NCI-H2171 treated with DMSO at 0.1 percent for 48 hours (cell line): ENCODE data around the gene CBLIF.
"Not testable (repeated sequence)": the region's sequence is repeated elsewhere in the genome, so short reads cannot be mapped to it uniquely, and the experiment has no call there.

Experiments used
- DNase-seq: peaks from one replicate; lab custom pipeline; 2025; lab: John Stamatoyannopoulos, UW

The CBLIF gene

GRCh38 chr11:59845399-59845798, at the start of gene CBLIF:
Gene CBLIF, minus strand, starts transcription at chr11:59845499. Its CDS starts 46 bp downstream, at chr11:59845453.
- no peak for DNase-seq

GRCh38 chr11:59894616-59895015, 49.3 kb upstream of the CBLIF start:
- DNase-seq: no peak

- DNase-seq: no peak
These were observed 46.5 kb upstream of the CBLIF start for GRCh38 chr11:59891781-59892181.

- DNase-seq: not testable (repeated sequence)
These were observed 41.9 kb upstream of the CBLIF start for GRCh38 chr11:59887156-59887555.

GRCh38 chr11:59883597-59883996, 38.3 kb upstream of the CBLIF start:
- no peak for DNase-seq

GRCh38 chr11:59879567-59879966, 34.3 kb upstream of the CBLIF start:
- DNase-seq: no peak

- DNase-seq: no peak
These were observed 33.3 kb upstream of the CBLIF start, which contains the start of gene OOSP3 for GRCh38 chr11:59878575-59878974. Gene OOSP3, plus strand, starts transcription at chr11:59878782. Its CDS starts 27 bp downstream, at chr11:59878809.

GRCh38 chr11:59877784-59878183, 32.5 kb upstream of the CBLIF start:
- no peak for DNase-seq

GRCh38 chr11:59877325-59877724, 32.0 kb upstream of the CBLIF start:
- no peak for DNase-seq

GRCh38 chr11:59875856-59876519, 30.7 kb upstream of the CBLIF start:
- no peak for DNase-seq

GRCh38 chr11:59872076-59872475, 26.8 kb upstream of the CBLIF start:
- DNase-seq: no peak

- DNase-seq: no peak
These were observed 22.6 kb upstream of the CBLIF start for GRCh38 chr11:59867946-59868345.

GRCh38 chr11:59866836-59867235, 21.5 kb upstream of the CBLIF start:
- DNase-seq: no peak

- no peak for DNase-seq
These were observed 21.1 kb upstream of the CBLIF start, which contains the start of gene TCN1 for GRCh38 chr11:59866397-59866796. Gene TCN1, minus strand, starts transcription at chr11:59866487. Its CDS starts 17 bp downstream, at chr11:59866470.

- DNase-seq: no peak
These were observed 19.7 kb upstream of the CBLIF start for GRCh38 chr11:59865031-59865430.

GRCh38 chr11:59862252-59862651, 17.0 kb upstream of the CBLIF start:
- no peak for DNase-seq

GRCh38 chr11:59859673-59860072, 14.4 kb upstream of the CBLIF start:
- no peak for DNase-seq

- no peak for DNase-seq
These were observed 12.4 kb upstream of the CBLIF start for GRCh38 chr11:59857439-59858434.

- peak; percentile 3 for DNase-seq
These were observed 9.6 kb upstream of the CBLIF start for GRCh38 chr11:59854871-59855270.

- DNase-seq: not testable (repeated sequence)
These were observed 6.1 kb upstream of the CBLIF start for GRCh38 chr11:59851416-59851815.

GRCh38 chr11:59849551-59849950, 4.3 kb upstream of the CBLIF start:
- DNase-seq: not testable (repeated sequence)

GRCh38 chr11:59849129-59849528, 3.8 kb upstream of the CBLIF start:
- no peak for DNase-seq

GRCh38 chr11:59848439-59848838, 3.1 kb upstream of the CBLIF start:
- not testable (repeated sequence) for DNase-seq
